Activated naive CD4-positive, alpha-beta T cell treated with anti-CD3 and anti-CD28 coated beads for 36 hours (primary cell): ENCODE measurements around the gene RUFY2. TPM values are rescaled to one million over a fixed set of nuclear protein-coding genes. Genes with fewer than 3 reads are reported as not detected.

ENCODE experiments used
- CTCF ChIA-PET: fragments of 350-600 bp; sonication (Branson Sonifier 250); formaldehyde crosslinking; loops from one replicate; lab custom pipeline; 2021; ENCODE audit warnings: antibody characterized with exemption; lab: Charles Lee
- DNase-seq: peaks from one replicate; pipeline ENCODE4 v3.0.0-alpha.2; 2020
- H3K27ac Mint-ChIP-seq: one replicate; pipeline ENCODE4 v1.8.0; 2021; ENCODE audit warnings: mild to moderate bottlenecking, mixed read lengths
- H3K27me3 Mint-ChIP-seq: one replicate; pipeline ENCODE4 v1.8.0; 2021; ENCODE audit warnings: low read depth, mixed read lengths
- H3K36me3 Mint-ChIP-seq: one replicate; pipeline ENCODE4 v1.8.0; 2021; ENCODE audit warnings: low read depth, mixed read lengths
- H3K4me1 Mint-ChIP-seq: one replicate; pipeline ENCODE4 v1.8.0; 2021; ENCODE audit warnings: low read depth, mixed read lengths
- H3K4me3 Mint-ChIP-seq: one replicate; pipeline ENCODE4 v1.8.0; 2021; ENCODE audit warnings: mild to moderate bottlenecking, moderate library complexity, mixed read lengths
- H3K9me3 Mint-ChIP-seq: one replicate; pipeline ENCODE4 v1.8.0; 2021; ENCODE audit warnings: mixed read lengths
- intact Hi-C: fragments of 100-400 bp; cut with micrococcal nuclease; formaldehyde crosslinking; loops from one replicate; pipeline ENCODE4 v1.15.1; 2023
- total RNA-seq, 2 experiments: library from RNA; stranded (reverse); gene quantifications; one replicate each; pipeline ENCODE4 v1.2.3, GENCODE V29; 2021

RUFY2 gene
- total RNA-seq, 2 experiments from 2014 or later, result 5.2 to 6.7 TPM

DNA sequence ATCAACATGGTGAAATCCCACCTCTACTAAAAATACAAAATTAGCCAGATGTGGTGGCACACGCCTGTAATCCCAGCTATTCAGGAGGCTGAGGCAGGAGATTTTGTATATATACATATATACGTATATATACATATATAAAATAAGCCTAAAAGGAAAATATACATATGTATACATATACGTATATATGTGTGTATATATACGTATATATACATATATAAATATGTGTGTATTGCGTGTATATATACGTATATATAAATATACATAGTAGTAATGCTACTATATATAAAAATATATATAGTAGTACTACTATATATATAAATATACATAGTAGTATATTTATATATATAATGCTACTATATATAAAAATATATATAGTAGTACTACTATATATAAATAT is 47.9 kb downstream of the RUFY2 start:
- no peaks in the 10 kb centered on the region for H3K4me1 Mint-ChIP-seq
- no peak for DNase-seq
- H3K36me3 Mint-ChIP-seq, result peaks cover 7% of the 10 kb centered on the region
- H3K9me3 Mint-ChIP-seq, result no peaks in the 10 kb centered on the region
- intact Hi-C loops, result no loop called here
- CTCF ChIA-PET, result no interaction called here
- no peak overlapping the region for H3K4me3 Mint-ChIP-seq
- no peak overlapping the region for H3K27ac Mint-ChIP-seq
- no peaks in the 10 kb centered on the region for H3K27me3 Mint-ChIP-seq

DNA sequence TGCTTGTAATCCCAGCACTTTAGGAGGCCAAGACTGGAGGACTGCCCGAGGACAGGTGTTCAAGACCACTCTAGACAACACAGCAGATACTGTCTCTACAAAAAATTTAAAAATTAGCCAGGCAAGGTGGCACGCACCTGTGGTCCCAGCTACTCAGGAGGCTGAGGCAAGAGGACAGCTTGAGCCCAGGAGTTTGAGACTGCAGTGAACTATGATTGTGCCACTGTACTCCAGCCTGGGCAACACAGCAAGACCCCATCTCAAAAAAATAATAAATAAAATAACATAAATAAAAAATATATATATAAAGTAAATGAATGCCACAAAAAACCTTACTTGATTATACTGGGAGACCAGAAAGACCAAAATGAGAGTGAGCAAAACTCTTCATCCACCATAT is 53.5 kb downstream of the RUFY2 start:
- Mint-ChIP-seq H3K36me3 (peaks cover 10% of the 10 kb centered on the region), H3K9me3 (no peaks in the 10 kb centered on the region), H3K4me3 (no peak overlapping the region), H3K4me1 (peaks cover 1% of the 10 kb centered on the region), H3K27ac (no peak overlapping the region), H3K27me3 (no peaks in the 10 kb centered on the region)
- no peak for DNase-seq
- intact Hi-C loops, result no loop called here
- CTCF ChIA-PET, result interaction anchor here (1.5 kb wide), 1 partner anchor 9 kb away, joined by 4 read pairs; no protein-coding TSS in a partner anchor

DNA sequence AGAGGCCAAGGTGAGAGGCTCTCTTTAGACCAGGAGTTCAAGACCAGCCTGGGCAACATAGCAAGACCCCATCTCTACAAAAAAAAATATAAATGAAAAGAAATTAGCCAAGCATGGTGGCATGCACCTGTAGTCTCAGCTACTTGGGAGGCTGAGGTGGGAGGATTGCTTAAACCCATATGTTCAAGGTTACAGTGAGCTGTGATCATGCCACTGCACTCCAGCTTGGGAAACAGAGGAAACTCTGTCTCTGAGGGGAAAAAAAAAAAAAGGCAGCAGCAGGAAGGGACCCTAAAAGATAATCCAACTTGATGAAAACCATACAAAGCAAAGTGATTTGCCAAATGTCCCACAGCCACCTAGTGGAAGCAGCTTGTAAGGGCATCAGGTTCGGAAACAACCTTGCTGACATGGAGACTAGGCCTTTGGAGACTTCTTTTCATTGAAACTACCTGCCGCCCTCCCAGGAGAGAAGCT is 58.8 kb downstream of the RUFY2 start:
- Mint-ChIP-seq H3K9me3 (no peaks in the 10 kb centered on the region), H3K36me3 (peaks cover 12% of the 10 kb centered on the region), H3K4me1 (peaks cover 10% of the 10 kb centered on the region), H3K27me3 (no peaks in the 10 kb centered on the region), H3K27ac (no peak overlapping the region), H3K4me3 (no peak overlapping the region)
- DNase-seq, result peak; percentile 63
- CTCF ChIA-PET, result interaction anchor here (0.5 to 2.6 kb wide), 31 partner anchors 9 to 493 kb away, joined by 3 to 20 read pairs (median 4); partner anchors contain the start of genes HNRNPH3 and PBLD
- intact Hi-C loops, result loop anchor here (1.0 to 5.0 kb wide), 2 partner anchors 136 to 491 kb away; no protein-coding TSS in a partner anchor

DNA sequence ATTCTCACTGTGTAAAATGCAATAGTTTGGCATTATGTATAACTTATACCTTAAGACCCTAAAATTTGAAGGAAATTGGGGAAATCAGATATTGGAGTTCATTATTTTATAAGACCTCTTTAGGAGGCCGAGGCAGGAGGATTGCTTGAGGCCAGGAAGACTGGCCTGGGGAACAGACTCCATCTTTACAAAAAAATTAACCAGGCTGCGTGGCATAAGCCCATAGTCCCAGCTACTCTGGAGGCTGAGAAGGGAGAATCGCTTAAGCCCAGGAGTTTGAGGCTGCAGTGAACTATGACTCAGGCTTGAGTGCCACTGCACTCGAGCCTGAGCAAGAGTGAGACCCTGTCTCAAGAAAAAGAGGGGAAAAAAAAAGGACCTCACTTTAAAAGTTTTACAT is 60.3 kb downstream of the RUFY2 start:
- H3K9me3 Mint-ChIP-seq, result no peaks in the 10 kb centered on the region
- peak overlapping the region; percentile 36 for H3K27ac Mint-ChIP-seq
- no peak for DNase-seq
- intact Hi-C loops, result loop anchor here (5.0 kb wide), 1 partner anchor 489 kb away; no protein-coding TSS in a partner anchor
- peaks cover 18% of the 10 kb centered on the region for H3K4me1 Mint-ChIP-seq
- CTCF ChIA-PET, result interaction anchor here (0.6 to 2.6 kb wide), 6 partner anchors 13 to 918 kb away, joined by 3 to 12 read pairs (median 4); partner anchors contain the start of genes DNAJC12, HNRNPH3 and PBLD
- H3K36me3 Mint-ChIP-seq, result peaks cover 9% of the 10 kb centered on the region
- H3K27me3 Mint-ChIP-seq, result no peaks in the 10 kb centered on the region
- H3K4me3 Mint-ChIP-seq, result no peak overlapping the region

DNA sequence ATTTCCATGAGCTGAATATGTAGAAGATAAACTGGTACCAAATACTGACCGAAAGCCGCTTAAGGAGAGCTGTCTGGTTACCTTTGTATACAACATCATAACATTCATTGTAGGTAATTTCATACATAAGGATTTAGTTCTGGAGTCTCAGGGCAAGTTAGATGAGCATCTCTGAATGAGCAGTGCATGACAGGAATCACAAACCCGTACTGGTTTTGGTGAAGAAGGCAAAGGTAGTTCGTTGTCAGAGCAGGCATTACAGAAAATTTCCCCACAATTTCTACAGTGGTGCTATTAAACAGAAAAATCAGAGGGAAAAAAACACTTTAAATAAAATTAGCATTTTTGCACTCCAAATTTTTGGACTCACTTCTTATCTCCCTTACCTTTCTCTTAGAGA is 61.5 kb downstream of the RUFY2 start:
- no peak overlapping the region for H3K4me3 Mint-ChIP-seq
- no peak for DNase-seq
- no peaks in the 10 kb centered on the region for H3K27me3 Mint-ChIP-seq
- peaks cover 25% of the 10 kb centered on the region for H3K4me1 Mint-ChIP-seq
- intact Hi-C loops, result loop anchor here (1.0 to 5.0 kb wide), 2 partner anchors 11 to 488 kb away; no protein-coding TSS in a partner anchor
- no peaks in the 10 kb centered on the region for H3K9me3 Mint-ChIP-seq
- CTCF ChIA-PET, result interaction anchor here (0.6 to 1.2 kb wide), 2 partner anchors 24 to 133 kb away, joined by 4 to 6 read pairs; no protein-coding TSS in a partner anchor
- H3K27ac Mint-ChIP-seq, result peak overlapping the region; percentile 18
- H3K36me3 Mint-ChIP-seq, result peaks cover 17% of the 10 kb centered on the region

DNA sequence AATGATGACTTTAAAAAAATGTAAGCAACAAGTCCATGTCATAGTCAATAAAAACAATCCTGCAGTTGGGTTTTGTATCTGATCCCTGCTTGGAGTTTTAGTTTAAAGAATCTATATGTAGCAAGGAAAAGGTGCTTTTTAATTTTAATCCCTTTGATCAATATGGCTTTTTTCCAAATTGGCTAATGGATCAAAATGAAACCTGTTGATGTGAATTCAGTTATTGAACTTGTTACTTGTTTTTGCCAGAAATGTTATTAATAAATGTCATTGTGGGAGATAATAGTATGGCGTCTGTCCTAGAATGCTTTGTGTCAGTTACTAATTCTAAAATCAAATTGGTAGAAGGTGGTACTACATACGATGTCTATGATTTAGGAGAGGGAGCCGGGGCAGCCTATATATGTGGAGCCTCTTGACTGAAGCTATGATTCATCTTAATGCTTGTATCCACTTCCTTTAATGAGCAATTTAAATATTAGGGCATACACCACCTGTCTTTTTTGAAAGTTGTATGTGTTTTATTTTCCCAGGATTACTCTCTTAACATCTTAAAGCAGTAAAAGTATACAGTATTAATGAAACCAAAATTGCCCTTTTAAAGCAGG is 64.1 kb downstream of the RUFY2 start:
- no peaks in the 10 kb centered on the region for H3K9me3 Mint-ChIP-seq
- peaks cover 30% of the 10 kb centered on the region for H3K4me1 Mint-ChIP-seq
- no peak for DNase-seq
- H3K4me3 Mint-ChIP-seq, result no peak overlapping the region
- no peak overlapping the region for H3K27ac Mint-ChIP-seq
- H3K36me3 Mint-ChIP-seq, result peaks cover 34% of the 10 kb centered on the region
- no peaks in the 10 kb centered on the region for H3K27me3 Mint-ChIP-seq
- CTCF ChIA-PET, result interaction anchor here (1.0 kb wide), 1 partner anchor 10 kb away, joined by 3 read pairs; the partner anchor contains the start of gene PBLD
- intact Hi-C loops, result no loop called here

DNA sequence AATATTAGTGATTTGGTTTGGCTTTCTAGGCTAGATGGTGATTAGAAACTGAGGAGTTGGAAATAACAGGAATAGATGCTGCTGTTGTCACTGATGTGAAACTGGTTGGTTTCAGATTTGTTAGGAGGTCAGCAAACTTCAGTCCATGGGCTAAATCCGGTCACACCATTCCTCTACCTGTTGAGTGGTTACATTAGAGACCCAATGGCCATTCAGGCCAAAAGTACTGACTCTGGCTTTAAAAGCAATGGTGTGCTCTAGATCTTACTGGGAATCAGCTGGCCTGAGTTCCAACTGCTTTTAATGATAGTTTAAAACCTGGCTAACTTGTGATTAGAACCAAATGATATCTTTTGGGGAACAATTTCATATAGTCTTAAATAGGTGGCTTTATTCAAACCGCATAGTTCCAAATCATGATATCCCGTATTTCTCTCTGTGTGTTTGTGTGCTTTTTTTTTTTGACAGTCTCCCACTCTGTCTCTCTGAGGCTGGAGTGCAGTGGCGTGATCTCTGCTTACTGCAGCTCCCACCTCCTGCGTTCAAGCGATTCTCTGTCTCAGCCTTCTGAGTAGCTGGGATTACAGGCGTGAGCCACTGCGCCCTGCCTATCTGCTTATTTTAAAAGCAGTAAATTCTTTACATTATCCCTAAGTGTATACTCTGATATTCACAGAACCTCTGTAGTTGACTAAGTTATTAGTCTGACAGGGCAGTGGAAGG is 66.6 kb downstream of the RUFY2 start:
- no peak overlapping the region for H3K4me3 Mint-ChIP-seq
- H3K9me3 Mint-ChIP-seq, result no peaks in the 10 kb centered on the region
- H3K36me3 Mint-ChIP-seq, result peaks cover 48% of the 10 kb centered on the region
- no peak for DNase-seq
- peaks cover 47% of the 10 kb centered on the region for H3K4me1 Mint-ChIP-seq
- no peaks in the 10 kb centered on the region for H3K27me3 Mint-ChIP-seq
- CTCF ChIA-PET, result interaction anchor here (1.0 to 2.5 kb wide), 3 partner anchors 8 to 126 kb away, joined by 3 to 20 read pairs (median 4); partner anchors contain the start of gene RUFY2
- H3K27ac Mint-ChIP-seq, result no peak overlapping the region
- intact Hi-C loops, result no loop called here

DNA sequence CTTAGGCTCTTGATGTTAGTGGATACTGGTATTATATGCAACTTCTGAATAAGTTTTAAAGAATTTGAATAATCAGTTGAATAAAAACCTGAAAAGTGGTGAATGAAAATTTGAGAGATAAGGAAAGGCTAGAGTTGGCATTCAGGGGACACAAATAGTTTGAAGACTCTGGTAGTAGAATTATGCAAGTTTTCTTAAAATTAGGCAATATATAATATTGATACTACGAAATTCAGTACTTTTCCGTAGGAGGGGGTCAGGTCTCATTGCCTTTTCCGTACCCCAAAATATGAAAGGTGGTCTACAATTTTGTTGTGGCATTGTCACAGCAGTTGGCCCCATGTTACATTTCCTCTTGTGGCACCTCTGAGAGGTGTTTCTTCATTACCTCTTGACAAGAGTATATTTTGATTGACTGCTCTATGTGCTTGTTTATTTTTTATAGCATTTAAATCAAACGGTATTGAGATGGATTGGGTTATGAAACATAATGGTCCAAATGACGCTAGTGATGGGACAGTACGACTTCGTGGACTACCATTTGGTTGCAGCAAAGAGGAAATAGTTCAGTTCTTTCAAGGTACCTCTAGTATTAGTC is 70.2 kb downstream of the RUFY2 start:
- intact Hi-C loops, result no loop called here
- peak overlapping the region; percentile 55 for H3K27ac Mint-ChIP-seq

DNA sequence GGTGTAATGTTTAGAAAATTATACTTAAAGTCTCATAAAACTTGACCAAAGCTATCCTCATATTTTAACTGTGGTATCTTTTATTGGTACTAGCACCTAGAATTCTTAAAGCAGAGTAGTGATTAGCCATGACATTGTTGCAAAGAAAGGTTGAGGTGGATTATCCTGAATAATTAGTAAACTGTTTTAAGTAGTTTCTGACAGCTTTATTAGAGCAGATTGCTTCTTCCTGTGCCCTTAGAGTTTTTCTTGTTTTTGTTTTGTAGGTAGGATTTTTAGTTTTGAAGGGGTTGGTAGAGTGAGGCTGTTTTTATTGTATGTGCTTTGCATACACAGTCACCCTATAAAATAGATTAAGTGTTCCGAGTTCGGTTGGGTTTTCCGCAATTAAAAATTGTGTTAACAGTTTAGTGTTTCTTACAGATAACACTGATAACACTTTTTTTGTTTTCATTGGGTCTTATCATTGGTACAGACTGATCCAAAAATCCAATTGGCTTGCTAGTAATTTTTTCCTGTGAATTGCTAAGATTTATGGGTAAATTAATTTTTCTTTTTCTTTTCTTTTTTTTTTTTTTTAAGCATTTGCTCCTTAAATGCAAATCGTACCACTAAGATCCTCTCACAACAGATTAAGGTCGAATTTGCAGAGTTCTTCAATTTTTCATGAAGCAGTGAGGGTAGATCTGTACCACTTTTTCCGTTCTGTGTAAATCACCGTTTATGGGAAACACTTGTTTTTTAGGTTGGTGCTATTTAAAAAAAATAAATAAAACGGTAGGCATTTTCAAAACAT is 72.2 kb downstream of the RUFY2 start:
- peak overlapping the region; percentile 100 for H3K27ac Mint-ChIP-seq
- CTCF ChIA-PET, result interaction anchor here (0.7 to 1.0 kb wide), 3 partner anchors 75 to 448 kb away, joined by 3 read pairs; no protein-coding TSS in a partner anchor
- intact Hi-C loops, result loop anchor here (1.0 kb wide), 1 partner anchor 10 kb away; no protein-coding TSS in a partner anchor
- H3K36me3 Mint-ChIP-seq, result peaks cover 54% of the 10 kb centered on the region
- no peaks in the 10 kb centered on the region for H3K9me3 Mint-ChIP-seq
- H3K27me3 Mint-ChIP-seq, result no peaks in the 10 kb centered on the region
- DNase-seq, result no peak
- peak overlapping the region; percentile 100 for H3K4me3 Mint-ChIP-seq
- peaks cover 42% of the 10 kb centered on the region for H3K4me1 Mint-ChIP-seq

More for the DNA sequence above, 70.2 kb downstream of the RUFY2 start:
- Mint-ChIP-seq H3K36me3 (peaks cover 69% of the 10 kb centered on the region), H3K27me3 (no peaks in the 10 kb centered on the region), H3K9me3 (no peaks in the 10 kb centered on the region), H3K4me3 (peak overlapping the region; percentile 48), H3K4me1 (peaks cover 42% of the 10 kb centered on the region)
- CTCF ChIA-PET, result no interaction called here
- DNase-seq, result no peak

DNA sequence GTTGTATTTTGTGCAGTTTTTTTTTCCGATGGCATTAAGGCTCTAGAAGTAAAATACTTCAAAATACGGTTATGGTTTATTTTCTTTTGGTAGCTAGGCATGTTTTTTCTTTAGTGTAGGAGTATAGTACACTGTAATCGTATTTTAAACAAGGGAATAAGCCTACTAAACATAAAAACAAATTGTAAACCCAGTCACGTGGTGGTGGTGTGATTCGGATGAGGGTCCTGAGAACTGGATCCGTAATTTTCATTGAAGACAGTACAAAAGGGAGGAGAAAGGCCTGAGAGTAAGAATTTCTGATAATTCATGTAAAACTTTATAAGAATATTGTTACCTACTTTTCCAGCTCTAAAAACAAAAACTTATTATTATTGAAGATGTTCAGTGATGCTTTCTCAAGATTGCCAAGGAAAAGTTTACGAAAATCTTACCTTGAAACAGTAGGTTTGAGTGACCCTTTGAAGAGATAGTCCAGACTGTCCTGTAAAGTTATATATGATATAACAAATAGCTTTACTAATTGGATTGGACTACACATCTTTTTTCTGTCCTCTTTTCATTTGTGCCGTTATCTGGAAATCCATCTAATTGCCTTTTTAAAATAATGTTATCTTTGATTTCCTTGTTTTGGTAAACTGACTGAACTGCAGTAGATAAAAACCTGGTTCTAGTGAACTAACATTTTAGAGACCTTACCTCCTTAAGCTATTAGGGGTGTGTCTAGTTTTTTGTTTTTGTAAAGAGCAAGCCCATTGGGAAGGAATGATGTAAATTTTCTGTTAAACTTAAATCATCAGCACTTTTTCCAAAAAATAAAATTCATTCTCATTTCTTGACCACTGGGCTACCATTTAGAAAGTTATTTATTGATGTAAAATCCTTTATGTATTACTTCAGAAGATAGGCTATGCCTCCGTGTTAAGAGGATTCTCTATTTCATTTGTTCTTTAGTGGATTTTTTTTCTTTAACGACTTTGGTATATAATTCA is 73.3 kb downstream of the RUFY2 start:
- Mint-ChIP-seq H3K27me3 (no peaks in the 10 kb centered on the region), H3K4me1 (peaks cover 50% of the 10 kb centered on the region), H3K36me3 (peaks cover 46% of the 10 kb centered on the region), H3K27ac (peak overlapping the region; percentile 100), H3K9me3 (no peaks in the 10 kb centered on the region), H3K4me3 (peak overlapping the region; percentile 100)
- intact Hi-C loops, result loop anchor here (1.0 to 2.0 kb wide), 6 partner anchors 12 to 791 kb away; partner anchors contain the start of genes DNA2, RUFY2, SLC25A16 and SRGN
- no peak for DNase-seq
- CTCF ChIA-PET, result interaction anchor here (0.7 to 2.7 kb wide), 5 partner anchors 14 to 545 kb away, joined by 3 to 12 read pairs (median 7); no protein-coding TSS in a partner anchor
